ENCODE results near the gene OLA1.

Gene OLA1

DNA sequence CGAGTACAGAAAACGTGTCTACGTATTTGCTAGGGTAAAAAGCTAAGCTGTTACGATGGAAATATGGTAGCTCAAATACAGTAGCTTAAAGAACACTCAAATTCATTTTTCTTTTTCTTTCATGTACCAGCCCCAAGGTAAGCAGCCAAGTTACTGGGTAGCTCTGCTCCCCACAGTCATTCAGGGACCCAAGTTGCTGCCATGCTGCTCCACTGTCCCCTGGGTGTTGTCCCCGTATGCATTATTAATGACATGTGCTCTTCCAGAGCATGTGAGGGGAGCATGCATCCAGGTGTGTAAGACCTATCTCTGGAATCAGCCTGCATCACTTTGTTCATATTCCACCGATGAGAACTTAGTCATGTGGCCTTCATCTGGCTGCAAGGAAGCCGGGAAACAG lies 178.1 kb downstream of the OLA1 start:
- no peak for DNase-seq (ENCODE audit: low read depth in 1 of 2, low spot score in 1 of 2)

DNA sequence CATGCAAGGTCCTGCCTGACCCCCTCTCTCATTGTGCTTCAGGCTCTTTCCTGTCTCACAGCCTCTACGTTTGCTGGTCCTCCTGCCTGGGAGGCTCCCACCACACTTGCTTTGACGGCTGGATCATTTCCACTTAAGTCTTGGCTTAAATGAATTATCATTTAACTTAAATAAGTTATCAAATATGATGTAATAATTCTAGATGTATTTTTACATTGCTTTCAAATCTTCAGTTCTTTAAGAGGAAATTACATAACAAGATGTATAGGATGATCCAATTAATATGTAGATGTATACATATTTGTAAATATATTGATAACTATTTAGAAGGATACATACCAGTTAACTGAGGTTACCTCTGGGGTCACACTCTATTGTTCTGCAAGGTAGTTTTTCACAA lies 180.5 kb downstream of the OLA1 start:
- no peak for DNase-seq (ENCODE audit: low read depth in 1 of 2, low spot score in 1 of 2)

- no peak for DNase-seq (ENCODE audit: low read depth in 1 of 2, low spot score in 1 of 2)
Measured at GRCh38 chr2:174066871-174067270, 181.5 kb downstream of the OLA1 start.

- DNase-seq (ENCODE audit: low read depth in 1 of 2, low spot score in 1 of 2) = no peak
Measured at GRCh38 chr2:174063492-174064092, 184.7 kb downstream of the OLA1 start.

- no peak for DNase-seq (ENCODE audit: low read depth in 1 of 2, low spot score in 1 of 2)
Measured at GRCh38 chr2:174062934-174063333, 185.4 kb downstream of the OLA1 start.

GRCh38 chr2:174059884-174060244 lies 188.5 kb downstream of the OLA1 start:
- DNase-seq (ENCODE audit: low read depth in 1 of 2, low spot score in 1 of 2) = no peak

DNA sequence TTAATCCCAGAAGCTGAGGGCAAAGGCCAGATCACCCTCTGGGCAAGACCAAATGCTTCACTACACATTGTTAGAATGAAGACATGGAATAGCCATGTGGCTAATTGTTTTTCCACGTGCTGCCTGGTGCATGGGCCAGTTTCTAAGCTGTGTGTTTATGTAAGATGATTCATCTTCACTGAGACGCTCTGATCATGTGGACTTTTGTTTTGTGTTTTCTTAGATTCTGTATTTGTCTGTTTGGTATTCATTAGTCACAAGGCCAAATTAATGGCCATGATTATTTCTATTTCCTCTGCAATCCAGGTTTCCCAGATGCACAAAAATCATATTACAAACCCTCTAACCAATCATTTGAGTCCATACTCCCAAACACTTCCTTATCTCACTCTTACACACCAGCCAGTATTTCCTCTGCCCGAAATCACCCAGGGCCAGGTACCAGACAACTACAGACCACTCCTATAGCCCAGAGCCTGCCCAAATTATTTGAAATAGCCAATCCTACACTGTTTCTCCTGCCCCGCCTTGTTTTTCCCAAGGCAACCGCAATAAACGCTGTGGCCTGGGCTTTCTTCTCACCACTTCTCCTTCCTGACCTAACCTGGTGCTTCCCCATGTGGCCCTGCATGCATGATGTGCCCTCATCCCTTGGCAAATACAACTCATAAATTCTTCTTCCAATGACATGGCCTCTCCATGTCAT lies 189.0 kb downstream of the OLA1 start:
- DNase-seq (ENCODE audit: low read depth in 1 of 2, low spot score in 1 of 2) = no peak

DNA sequence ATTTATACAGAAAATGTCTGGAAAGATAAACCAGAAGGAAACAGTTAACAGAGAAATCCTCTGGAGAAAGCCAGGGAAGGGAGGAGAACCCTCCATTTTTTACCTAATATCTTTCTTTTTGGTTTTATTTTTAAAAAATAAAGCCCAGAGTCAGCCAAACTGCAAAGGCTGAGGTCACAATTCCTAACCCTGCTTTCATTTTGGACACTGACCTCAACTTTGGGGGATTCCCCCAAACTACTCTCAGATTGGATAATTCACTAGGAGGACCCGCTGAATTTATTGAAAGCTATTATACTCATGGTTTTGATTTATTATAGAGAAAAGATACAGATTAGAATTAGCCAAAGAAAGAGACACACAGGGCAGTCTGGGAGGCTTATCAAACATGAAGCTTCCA lies 189.9 kb downstream of the OLA1 start:
- DNase-seq (ENCODE audit: low read depth in 1 of 2, low spot score in 1 of 2) = no peak

GRCh38 chr2:174058026-174058425 lies 190.3 kb downstream of the OLA1 start:
- no peak for DNase-seq (ENCODE audit: low read depth in 1 of 2, low spot score in 1 of 2)

DNA sequence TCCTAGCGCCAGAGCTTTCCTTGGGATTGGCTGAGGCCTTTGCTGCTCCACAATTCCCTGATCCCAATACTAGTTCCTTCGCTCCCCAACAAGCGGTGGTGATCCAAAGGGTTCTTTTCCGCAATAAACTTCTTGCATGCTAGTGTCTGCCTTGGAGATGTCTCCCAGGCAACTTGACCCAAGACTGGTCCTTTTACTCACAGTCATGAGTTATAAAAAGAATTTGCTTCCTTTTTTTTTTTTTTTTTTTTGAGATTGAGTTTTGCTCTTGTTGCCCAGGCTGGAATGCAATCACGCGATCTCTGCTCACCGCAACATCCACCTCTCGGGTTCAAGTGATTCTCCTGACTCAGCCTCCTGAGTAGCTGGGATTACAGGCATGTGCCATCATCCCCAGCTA lies 193.4 kb downstream of the OLA1 start:
- DNase-seq (ENCODE audit: low read depth in 1 of 2, low spot score in 1 of 2) = no peak

DNA sequence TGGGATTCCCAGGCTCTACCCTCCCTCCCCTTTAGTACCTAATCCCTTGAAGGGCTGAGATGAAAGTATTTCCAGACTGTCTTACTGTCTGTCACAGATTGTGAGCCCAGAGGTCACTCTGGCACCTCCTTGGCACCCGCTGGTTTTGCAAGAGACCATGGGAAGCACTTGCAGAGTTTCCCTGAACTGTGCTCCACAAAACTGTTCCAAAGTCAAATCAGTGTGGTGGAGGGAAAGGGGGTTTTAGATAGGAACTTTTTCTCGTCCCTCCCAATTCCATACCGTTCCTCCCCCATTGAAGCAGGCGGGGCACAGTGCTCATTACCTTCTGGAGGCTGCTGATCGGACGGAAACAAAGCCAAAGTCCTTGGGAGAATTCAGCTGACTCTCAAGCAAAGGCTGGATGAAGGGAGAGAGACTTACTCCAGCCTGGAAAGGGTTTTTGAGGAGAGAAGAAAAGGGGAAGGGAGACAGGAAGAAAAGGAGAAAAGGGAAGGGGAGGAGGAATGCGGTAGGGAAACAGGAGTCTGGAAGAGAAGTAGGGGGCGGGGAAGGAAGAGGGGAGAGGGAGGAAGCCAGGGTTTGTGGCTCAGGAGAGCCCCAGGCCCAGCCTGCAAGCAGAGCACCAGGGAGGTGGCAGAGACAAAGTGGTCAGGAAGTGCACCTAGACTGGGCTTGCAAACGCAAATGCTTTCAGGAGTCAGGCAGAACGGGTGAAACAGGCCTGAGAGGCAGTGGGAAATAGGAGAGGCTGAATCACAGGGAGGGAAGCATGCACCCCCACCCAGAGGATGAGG lies 194.8 kb downstream of the OLA1 start:
- no peak for DNase-seq (ENCODE audit: low read depth in 1 of 2, low spot score in 1 of 2)

DNA sequence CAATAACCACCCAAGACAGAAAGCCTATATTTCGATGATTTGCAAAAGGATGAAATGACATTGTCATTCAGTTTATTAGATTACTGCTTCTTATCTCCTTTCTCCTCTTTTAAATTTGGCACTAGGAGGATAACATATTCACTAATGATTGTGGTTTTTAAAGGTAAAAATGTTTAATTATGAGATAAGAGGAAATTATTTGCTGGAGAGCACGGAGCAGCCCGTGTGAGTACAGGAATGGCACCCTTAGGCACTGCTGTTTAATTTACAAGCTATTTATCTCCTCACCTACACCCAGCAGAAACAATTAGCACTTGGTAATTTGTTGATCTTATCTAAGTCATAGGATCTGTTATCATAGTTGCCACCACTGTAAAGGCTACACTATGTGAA lies 195.8 kb downstream of the OLA1 start:
- DNase-seq (ENCODE audit: low read depth in 1 of 2, low spot score in 1 of 2) = no peak

DNA sequence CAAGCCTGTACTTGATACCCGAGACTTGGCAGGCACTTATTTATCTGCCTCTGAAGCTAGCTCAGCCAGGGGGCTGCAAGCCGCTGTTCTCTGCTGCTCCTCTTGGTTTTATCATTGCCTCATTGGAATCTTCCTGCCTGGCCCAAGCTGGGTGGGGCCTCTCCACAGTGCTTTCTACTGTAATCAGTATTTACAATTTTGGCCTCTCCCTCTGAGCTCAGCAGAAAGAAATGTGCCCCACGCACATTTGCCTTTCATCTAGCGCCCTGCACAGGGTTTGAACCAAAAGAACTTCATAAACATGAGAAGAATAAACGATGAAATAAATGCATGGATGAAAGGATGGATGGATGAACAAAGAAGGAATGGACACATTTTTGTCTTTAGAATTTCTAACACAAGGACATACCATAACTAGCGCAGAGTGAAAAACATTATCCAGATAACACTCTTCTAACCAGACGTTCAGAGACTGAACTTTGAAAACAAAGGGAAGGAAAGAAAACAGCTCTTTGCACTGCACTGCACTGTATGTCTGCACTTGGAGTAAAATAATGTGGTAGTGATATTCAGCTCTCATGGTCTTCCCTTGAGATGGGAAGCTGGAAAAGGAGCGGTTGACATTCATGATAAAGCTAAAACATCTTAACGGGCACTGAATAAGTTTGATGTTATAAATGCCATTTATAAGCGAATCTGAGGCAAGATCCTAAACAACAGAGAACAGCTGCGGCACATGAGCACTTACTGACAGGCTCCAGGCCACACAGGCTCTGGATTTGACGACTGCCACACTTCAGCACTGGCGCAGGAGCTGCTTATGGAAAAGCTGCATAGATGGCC lies 196.4 kb downstream of the OLA1 start:
- DNase-seq (ENCODE audit: low read depth in 1 of 2, low spot score in 1 of 2) = no peak

GRCh38 chr2:174051068-174051467 lies 197.3 kb downstream of the OLA1 start:
- DNase-seq (ENCODE audit: low read depth in 1 of 2, low spot score in 1 of 2) = no peak

DNA sequence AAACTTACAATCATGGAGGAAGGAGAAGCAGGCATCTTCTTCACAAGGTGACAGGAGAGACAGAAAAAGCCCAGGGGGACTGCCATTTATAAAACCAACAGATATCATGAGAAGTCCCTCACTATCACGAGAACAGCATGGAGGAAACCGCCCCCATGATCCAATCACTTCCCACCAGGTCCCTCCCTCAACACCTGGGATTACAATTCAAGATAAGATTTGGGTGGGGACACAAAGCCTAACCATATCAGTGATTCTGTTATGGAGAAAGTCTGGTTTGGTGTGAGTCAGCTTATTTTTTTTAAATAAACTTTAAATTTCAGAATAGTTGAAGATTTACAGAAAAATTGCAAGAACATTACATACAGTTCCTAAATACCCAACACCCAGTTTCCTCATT lies 198.4 kb downstream of the OLA1 start:
- no peak for DNase-seq (ENCODE audit: low read depth in 1 of 2, low spot score in 1 of 2)

GRCh38 chr2:174048243-174048642 lies 200.1 kb downstream of the OLA1 start:
- no peak for DNase-seq (ENCODE audit: low read depth in 1 of 2, low spot score in 1 of 2)

- no peak for DNase-seq (ENCODE audit: low read depth in 1 of 2, low spot score in 1 of 2)
Measured at GRCh38 chr2:174047746-174048145, 200.6 kb downstream of the OLA1 start.

GRCh38 chr2:174046172-174046571 lies 202.2 kb downstream of the OLA1 start:
- no peak for DNase-seq (ENCODE audit: low read depth in 1 of 2, low spot score in 1 of 2)

DNA sequence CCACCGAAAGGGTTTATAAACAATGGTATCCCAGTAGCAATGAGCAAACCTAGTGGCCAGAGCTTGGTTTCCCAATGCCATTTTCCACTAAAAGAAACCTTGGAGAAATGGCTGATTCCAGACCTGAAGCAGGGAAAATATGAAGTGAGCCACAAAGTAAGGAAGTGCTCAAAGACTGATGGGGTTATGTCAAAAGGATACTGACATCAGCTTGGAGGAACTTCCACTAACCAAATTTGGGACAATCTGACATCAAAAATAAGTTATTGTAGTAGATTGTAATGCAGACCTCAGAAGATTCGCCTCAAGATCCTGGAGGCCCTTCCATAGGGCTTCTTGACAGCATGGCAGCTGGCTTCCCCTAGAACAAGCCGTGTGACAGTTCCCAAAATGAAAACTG lies 203.8 kb downstream of the OLA1 start:
- DNase-seq (ENCODE audit: low read depth in 1 of 2, low spot score in 1 of 2) = no peak

DNA sequence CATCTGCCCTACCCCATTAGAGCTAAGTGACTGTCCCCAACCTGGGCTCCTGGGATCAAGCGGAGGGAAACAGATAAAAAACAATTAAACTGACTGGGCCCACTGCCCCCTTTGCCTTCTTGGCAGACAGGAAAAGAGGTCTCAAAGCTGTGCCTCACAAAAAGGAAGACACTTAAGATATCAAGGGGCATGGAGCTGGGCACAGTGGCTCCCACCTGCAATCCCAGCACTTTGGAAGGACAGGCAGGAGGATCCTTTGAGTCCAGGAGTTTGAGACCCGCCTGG lies 208.0 kb downstream of the OLA1 start:
- DNase-seq (ENCODE audit: low read depth in 1 of 2, low spot score in 1 of 2) = no peak

- DNase-seq (ENCODE audit: low read depth in 1 of 2, low spot score in 1 of 2) = peak; percentile 62 to 64
Measured at GRCh38 chr2:174039551-174040416, 208.5 kb downstream of the OLA1 start.

Data from activated T-helper 1 cell treated with anti-CD3 and anti-CD28 coated beads, Interleukin-2, amount 50 U/mL, for 16 hours (primary cell).